Medulla oblongata (tissue), 1 donor: Measurements from ENCODE around the gene SPATA31D4.
"Not testable (repeated sequence)": the region's sequence is repeated elsewhere in the genome, so short reads cannot be mapped to it uniquely, and the experiment has no call there.

Experiments
- DNase-seq: peaks from one replicate; pipeline ENCODE4 v3.0.0-alpha.2; 2015; ENCODE audit errors: extremely low spot score

The SPATA31D4 gene

DNA sequence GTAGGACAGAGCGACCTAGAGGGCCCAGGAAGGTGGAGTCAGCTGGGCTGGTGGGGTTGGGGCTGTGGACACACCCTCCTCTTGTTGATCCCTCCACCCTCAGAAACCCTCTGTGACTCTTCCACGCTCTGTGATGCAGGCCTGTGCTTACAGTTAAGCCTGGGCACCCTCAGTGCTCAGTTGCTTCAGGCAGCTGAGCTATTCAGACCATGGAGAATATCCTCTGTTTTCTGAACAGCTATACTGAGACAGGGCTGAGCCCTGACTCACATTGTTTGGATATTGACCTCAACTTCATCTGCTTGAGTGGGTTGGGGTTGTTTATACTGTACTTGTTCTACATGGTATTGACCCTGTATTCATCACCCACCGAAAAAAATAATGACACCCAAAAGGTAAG is at the start of gene SPATA31D4:
TSS of gene SPATA31D4 (plus strand) at position 124 of the 400 bp plus-strand sequence. CDS start at position 210, 86 bp downstream.
- DNase-seq = not testable (repeated sequence)

DNA sequence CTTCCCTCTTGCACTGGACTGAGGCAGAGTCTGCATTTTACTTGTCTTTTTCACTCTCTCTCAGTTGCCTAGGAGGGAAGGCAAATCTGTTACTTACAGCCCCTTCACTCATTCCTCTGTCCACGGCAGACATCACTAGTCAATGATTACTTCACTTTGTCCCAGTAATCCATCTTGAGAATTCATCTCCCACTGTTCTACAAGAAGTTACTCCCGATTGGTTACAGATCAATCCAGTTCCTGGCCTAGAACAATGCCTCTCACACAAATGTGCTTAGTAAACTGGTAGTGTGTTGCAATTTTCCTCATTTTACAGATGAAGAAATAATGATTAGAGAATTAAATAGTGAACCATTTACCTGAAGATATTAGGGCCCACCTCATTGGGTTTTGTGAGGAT is 49.7 kb upstream of the SPATA31D4 start:
- DNase-seq = no peak

DNA sequence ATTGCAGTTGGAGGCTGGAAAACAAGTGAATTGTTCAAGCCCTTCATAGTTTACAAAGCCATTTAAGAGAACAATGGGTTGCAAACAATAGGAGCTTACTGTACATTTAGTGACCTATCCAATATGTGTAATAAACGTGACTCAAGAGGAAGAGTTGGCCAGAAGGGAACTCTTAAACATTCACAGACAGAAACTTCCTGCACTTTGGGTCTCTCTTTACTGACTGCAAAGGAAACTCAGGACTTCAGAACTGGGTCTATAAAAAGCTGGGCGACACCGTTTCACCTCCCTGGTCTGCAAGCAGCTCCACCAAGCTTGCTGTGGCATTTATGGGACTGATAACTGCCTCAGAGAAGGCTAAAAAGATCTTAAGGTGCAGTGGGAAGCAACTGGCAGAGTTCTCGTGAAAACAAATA is 48.7 kb upstream of the SPATA31D4 start:
- DNase-seq = no peak

DNA sequence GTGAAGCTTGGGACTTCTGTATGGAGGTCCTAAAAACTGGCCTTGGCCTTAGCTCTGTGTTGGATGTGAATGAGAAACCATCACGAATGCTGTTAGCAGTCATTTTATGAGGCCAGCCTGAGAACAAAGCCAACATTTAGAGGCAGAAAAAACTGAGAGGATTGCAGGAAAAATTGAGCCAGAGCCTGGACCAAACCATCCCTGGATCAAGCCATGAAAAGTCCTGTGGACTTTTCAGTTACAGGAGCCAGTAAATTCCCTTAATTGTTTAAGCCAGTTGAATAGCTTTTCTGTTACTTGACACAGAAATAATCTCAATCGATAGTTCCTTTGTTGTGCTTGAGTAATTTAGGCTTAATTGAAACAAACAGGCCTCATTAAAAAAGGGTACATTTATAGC is 42.6 kb upstream of the SPATA31D4 start:
- DNase-seq = peak; percentile 50

DNA sequence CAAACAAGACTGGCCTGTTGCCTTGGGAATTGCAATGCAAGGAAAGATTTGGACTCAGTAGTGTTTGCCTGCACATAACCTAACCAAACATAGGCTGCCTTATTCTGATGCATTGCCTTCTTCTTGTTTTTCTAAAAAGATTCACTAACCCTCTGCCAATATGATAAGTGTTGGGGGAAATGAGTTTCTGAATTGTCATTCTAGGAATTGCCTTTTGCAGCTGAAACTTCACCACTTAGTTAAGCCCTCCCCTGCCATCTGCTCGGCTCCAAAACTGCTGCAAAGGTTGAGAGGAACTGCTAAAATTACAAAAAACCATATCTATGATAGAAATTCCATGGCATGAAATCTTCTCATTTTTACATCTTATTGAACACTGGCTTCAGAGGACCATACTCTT is 41.6 kb upstream of the SPATA31D4 start:
- DNase-seq = no peak

DNA sequence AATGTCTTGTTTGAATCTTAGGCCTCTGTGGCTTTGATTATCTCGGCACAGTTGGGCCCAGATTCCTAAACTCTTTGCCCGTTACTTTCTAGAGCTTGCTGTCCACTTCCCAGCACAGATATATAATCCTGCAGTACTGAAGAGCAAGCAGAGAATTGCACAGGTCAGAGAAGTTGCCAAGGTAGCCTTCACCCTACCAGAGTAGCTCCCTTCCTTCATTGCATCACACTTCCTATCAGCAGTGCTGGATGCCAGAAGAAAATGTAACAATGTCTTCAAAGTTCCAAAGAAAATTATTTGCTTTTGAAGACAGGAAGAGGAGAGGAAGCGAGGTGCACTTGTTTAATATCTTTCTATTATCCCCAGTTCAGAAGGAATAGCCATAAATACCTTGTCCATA is 38.1 kb upstream of the SPATA31D4 start:
- no peak for DNase-seq

DNA sequence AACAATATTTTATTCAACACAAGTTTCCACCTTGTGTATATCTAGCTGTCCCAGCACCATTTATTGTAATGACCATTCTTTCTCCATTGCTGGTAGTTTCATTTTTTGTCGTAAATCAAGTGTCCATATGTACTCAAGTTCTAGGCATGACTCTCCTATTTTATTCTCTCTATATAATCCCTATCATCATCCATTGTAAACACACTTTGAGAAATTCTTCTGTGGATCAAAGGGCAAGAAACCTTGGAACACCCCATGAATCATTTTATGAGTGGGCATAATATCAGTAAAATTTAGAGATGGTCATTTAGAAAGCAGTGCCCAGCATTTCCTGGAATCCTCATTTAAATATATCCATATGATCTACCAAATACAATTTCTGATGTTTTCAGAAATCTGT is 35.8 kb upstream of the SPATA31D4 start:
- no peak for DNase-seq

DNA sequence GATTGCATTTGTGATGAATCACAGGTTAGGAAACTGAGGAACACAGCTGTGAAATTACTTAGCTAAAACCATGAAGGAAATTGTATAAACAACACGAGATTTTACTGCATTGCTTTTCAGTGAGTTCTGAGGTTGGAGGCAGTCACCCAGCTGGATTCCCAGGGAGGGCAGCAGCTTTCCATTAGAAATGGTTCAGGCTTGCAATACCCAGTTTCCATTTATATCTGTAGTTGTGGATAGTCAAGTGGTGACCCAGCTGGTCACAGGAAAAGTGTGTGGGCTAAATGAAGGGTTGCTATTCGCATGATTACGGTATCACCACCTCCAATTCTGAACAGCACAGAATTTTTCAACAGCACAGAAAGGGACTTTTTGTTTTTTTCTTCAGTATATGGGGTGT is 34.3 kb upstream of the SPATA31D4 start:
- no peak for DNase-seq

DNA sequence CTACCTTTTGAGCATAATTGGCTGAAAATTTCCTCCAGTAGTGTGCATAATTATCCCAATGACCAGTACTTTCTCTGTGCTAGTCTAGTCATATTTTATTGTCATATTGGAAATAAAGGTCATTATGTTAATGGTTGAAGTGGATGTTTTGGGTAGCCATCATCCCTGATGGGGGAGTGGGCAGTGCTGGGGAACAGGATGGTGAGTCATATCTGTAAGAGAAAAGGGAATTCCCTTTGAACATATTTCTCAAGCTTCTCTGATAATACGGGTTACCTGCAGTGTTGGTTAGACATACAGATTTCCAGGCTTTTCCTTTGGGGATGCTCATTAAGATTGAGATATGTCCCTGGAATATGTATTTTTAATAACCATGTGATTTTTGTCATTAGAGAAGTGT is 33.3 kb upstream of the SPATA31D4 start:
- DNase-seq = no peak

DNA sequence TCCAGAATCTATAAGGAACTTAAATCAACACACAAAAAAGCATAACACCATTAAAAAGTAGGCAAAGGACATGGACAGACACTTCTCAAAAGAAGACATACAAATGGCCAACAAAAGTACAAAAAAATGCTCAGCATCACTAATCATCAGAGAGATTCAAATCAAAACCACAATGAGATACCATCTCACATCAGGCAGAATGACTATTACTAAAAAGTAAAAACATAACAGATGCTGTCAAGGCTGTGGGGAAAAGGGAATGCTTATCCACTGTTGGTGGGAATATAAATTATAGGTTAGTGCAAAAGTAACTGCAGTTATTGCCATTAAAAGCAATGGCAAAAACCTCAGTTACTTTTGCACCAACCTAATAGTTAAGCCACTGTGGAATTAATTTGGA is 32.2 kb upstream of the SPATA31D4 start:
- DNase-seq = no peak

DNA sequence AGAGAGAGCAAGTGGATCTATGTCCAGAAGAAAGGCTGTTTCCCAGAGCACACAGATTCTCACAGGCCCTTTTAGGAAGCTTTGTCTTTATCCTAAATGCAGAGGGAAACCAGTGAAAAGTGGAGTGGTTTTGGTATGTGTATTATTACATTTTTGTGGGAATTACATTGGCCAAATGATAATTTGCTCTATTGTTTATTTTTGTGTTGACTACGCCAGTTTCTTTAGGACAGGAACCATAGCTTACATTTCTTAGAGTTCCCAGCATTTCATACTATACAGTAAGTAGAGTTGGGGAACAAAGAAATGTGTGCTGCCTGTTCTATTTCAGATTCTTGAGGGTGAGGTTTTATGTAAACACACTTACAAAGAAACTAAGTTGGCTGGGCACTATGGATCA is 29.4 kb upstream of the SPATA31D4 start:
- DNase-seq = no peak

DNA sequence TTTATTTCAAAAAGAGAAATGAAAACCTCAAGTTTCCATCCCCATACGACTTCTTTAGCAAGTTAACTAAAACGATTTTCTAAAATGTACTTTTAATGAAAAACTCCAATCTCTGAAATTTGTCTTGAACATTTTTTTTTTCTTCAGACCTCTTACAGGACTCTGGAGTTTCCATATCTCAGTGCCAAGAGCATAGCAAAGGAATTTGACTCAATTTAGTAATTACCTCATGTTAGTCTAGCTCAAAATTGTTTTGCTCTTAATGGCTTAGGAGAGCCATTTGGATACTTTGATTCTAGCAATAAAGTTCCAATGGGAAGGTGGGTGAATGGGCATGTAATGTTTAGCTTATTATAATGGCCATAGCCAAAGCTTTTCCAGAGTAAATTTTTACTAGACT is 26.0 kb upstream of the SPATA31D4 start:
- DNase-seq = no peak

DNA sequence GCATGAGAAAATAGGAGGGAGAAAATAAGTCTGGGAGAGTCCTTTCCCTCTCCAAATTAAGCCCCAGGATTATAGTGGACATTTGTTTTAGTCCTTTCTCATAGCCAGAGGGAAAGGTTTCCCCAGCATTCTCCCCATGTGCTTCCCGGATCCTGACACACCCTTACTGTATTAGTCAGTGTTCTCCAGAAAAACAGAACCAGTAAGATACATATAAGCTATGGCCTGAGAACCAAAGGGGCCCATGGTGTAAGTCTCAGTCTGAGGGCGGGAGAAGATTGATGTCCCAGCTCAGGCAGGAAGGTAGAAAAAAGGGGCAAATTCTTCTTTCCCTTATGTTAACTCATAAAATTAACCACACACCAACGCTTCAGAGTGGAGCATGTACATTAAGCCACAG is 25.6 kb upstream of the SPATA31D4 start:
- DNase-seq = no peak

DNA sequence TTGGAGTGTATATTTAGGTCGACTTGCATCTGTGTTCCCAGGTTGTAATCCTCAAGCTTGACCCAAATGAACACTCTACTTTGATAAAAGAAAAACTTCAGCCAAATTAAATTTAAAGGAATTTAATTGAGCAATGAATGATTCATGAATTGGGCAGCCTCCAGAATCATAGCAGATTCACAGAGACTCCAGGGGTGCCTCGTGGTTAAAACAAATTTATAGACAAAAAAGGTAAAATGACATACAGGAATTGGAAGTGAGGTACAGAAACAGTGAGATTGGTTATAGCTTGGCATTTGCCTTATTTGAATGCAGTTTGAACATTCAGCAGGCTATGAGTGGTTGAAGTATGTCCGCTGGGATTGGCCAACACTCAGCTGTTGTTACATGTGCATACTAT is 21.6 kb upstream of the SPATA31D4 start:
- no peak for DNase-seq

DNA sequence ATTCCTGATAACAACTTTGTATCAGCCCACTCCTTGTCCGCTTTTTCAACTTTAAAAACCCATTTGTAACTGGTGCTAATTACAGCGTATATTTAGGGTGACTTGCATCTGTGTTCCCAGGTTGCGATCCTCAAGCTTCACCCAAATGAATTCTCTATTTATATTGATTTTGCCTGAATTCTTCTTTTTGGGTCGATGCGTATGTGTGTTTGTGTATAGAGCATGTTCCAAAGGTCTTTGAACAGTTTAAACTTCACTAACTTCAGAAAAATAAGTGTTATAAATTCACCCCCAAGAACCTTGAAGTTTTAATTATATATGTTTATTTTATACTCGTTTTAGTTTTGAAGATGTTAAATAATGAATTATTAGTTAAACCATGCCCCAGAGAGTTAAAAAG is 16.1 kb upstream of the SPATA31D4 start:
- DNase-seq = no peak

DNA sequence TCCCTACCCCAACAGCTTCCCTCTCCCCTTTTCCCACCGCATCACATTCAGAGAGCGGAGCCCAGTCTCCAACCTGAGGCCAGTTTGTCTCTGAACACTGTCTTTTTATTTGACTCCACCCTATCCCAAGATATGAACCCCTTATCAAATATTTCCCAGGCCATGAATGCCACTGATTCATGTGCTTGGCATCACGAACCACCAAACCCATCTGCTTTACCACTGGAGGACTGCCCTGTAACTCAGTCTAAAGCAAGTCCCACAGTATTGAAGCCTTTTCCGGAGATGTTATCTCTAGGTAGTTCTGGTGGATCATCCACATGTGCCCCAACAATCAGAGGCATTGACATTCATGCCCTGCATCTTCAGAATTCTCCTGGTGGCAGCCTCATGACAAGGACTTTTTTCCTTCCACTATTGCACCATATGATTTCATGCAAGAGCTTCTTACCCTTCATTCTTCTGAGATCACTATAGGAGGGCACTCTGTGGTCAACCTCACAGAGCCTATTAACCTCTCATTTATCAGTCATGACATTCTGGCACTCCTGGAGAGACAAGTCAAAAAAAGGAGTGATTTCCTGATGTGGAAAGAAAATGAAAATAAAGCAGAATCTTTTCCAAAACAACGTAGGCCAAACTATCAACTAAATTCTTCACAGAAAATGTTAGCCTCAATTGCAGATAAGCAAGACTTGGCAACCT is 12.3 kb upstream of the SPATA31D4 start:
- DNase-seq = no peak

DNA sequence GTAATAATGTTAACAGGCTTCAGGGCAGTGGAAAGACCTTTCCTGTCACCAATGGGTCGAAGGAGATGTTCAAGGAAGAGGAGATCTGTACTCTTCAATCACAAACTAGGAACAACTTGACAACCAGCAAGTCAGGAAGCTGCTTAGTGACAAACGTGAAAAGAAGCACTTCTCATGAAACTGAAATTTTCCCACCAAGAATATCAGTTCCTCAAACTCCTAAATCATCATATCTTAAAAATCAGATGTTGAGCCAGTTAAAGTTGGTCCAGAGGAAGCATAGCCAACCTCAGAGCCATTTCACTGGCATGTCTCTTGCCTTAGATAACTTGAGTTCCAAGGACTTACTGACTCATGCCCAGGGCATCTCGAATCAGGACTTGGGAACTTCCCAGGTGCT is 9.7 kb upstream of the SPATA31D4 start:
- not testable (repeated sequence) for DNase-seq

DNA sequence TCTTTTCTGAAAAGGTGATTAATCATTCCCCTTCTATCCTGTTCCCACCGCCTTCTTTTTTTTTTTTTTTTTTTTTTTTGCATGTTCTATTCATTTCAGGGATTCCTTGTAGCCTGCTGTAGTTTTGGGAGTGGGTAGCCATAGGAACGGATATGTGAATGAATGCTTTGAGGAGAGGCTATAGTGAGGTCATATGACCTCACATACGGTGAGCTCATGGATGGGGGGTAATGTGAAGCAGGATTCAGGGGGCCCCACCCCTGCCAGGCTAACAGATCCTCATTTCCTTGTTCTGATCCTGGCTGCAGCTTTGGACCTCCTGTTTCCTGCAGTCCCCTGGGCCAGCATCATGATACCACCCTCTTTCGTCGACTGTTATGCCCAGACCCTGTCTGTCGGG is 1.9 kb downstream of the SPATA31D4 start:
- DNase-seq = not testable (repeated sequence)

DNA sequence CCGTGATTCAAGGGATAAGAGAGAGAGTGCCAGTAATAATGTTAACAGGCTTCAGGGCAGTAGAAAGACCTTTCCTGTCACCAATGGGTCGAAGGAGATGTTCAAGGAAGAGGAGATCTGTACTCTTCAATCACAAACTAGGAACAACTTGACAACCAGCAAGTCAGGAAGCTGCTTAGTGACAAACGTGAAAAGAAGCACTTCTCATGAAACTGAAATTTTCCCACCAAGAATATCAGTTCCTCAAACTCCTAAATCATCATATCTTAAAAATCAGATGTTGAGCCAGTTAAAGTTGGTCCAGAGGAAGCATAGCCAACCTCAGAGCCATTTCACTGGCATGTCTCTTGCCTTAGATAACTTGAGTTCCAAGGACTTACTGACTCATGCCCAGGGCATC is 5.3 kb downstream of the SPATA31D4 start:
- not testable (repeated sequence) for DNase-seq

DNA sequence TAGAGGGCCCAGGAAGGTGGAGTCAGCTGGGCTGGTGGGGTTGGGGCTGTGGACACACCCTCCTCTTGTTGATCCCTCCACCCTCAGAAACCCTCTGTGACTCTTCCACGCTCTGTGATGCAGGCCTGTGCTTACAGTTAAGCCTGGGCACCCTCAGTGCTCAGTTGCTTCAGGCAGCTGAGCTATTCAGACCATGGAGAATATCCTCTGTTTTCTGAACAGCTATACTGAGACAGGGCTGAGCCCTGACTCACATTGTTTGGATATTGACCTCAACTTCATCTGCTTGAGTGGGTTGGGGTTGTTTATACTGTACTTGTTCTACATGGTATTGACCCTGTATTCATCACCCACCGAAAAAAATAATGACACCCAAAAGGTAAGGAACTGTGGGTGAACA is 15.2 kb downstream of the SPATA31D4 start, which contains the start of gene SPATA31D3:
TSS of gene SPATA31D3 (plus strand) at position 108 of the 400 bp plus-strand sequence. CDS start at position 194, 86 bp downstream.
- DNase-seq = not testable (repeated sequence)

DNA sequence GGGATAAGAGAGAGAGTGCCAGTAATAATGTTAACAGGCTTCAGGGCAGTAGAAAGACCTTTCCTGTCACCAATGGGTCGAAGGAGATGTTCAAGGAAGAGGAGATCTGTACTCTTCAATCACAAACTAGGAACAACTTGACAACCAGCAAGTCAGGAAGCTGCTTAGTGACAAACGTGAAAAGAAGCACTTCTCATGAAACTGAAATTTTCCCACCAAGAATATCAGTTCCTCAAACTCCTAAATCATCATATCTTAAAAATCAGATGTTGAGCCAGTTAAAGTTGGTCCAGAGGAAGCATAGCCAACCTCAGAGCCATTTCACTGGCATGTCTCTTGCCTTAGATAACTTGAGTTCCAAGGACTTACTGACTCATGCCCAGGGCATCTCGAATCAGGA is 20.4 kb downstream of the SPATA31D4 start:
- not testable (repeated sequence) for DNase-seq

DNA sequence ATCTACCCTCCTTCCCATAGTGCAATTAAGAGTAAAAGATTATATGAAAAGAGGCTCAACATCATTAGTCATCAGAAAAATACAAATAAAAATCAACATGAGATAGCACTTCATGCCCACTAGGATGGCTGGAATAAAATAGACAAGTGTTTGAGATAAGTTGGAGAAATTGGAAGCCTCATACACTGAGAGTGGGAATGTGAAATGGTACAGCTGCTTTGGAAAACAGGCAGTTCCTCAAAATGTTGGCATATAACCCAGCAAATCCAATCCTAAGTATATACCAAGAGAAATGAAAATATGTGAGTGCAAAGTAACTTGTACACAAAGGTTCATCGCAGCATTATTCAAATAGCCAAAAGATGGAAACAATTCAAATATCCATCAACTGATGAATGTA is 24.9 kb downstream of the SPATA31D4 start:
- no peak for DNase-seq

DNA sequence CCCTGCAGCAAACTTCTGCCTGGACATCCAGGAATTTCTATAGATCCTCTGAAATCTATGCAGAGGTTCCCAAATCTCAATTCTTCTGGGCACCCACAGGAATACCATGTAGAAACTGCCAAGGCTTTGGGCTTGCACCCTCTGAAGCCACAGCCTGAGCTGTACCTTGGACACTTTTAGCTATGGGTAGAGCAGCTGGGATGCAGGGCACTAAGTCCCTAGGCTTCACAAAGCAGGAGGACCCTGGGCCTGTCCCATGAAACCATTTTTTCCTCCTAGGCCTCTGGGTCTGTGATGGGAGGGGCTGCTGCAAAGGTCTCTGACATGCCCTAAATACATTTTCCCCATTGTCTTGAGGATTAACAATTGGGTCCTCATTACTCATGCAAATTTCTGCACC is 27.4 kb downstream of the SPATA31D4 start:
- DNase-seq = no peak
